Loucy (cell line): ENCODE data around the gene TUBB2B.
"Not testable (repeated sequence)": the region's sequence is repeated elsewhere in the genome, so short reads cannot be mapped to it uniquely, and the experiment has no call there.

Source experiments
- H2AFZ ChIP-seq: fragments of 200-600 bp; sonication (generic); 2 replicates; pipeline ENCODE4 v1.6.0; 2016; ENCODE audit warnings: antibody characterized with exemption, mild to moderate bottlenecking, low read length, moderate library complexity
- H3F3A ChIP-seq: fragments of 200-600 bp; 2 replicates; pipeline ENCODE4 v1.6.0; 2016; ENCODE audit warnings: antibody characterized with exemption, low read depth, mild to moderate bottlenecking
- H3K27me3 ChIP-seq: fragments of 200-600 bp; sonication (generic); 2 replicates; pipeline ENCODE4 v1.6.1; 2014; ENCODE audit warnings: low read length, mild to moderate bottlenecking; ENCODE audit not compliant: insufficient read depth, poor library complexity, severe bottlenecking
- H3K36me3 ChIP-seq: fragments of 200-600 bp; sonication (generic); 2 replicates; pipeline ENCODE4 v1.6.1; 2016; ENCODE audit warnings: low read length; ENCODE audit not compliant: insufficient read depth
- H3K4me1 ChIP-seq: fragments of 200-600 bp; sonication (generic); 2 replicates; pipeline ENCODE4 v1.5.1; 2014; ENCODE audit warnings: low read length, mild to moderate bottlenecking; ENCODE audit not compliant: insufficient read depth, poor library complexity, severe bottlenecking
- H3K4me2 ChIP-seq: fragments of 200-600 bp; sonication (generic); 2 replicates; pipeline ENCODE4 v1.6.0; 2014; ENCODE audit warnings: antibody characterized with exemption, low read length, low read depth, mild to moderate bottlenecking; ENCODE audit not compliant: poor library complexity, severe bottlenecking
- H3K4me3 ChIP-seq: fragments of 200-600 bp; sonication (generic); 2 replicates; pipeline ENCODE4 v1.5.1; 2014; ENCODE audit warnings: low read length, mild to moderate bottlenecking, mixed read lengths; ENCODE audit not compliant: poor library complexity, severe bottlenecking
- H3K79me2 ChIP-seq: fragments of 200-600 bp; sonication (generic); 2 replicates; pipeline ENCODE4 v1.6.1; 2014; ENCODE audit warnings: low read length; ENCODE audit not compliant: insufficient read depth
- H3K9ac ChIP-seq: fragments of 200-600 bp; sonication (generic); 2 replicates; pipeline ENCODE4 v1.6.0; 2014; ENCODE audit warnings: mild to moderate bottlenecking, low read depth, low read length, moderate library complexity; ENCODE audit not compliant: poor library complexity, severe bottlenecking
- H3K9me2 ChIP-seq: fragments of 200-600 bp; sonication (generic); replicated peaks from 2 replicates; pipeline ENCODE4 v1.6.1; 2016; ENCODE audit warnings: low read depth, low read length, mixed read lengths
- H3K9me3 ChIP-seq: fragments of 200-600 bp; sonication (generic); 2 replicates; pipeline ENCODE4 v1.6.1; 2014; ENCODE audit warnings: mild to moderate bottlenecking, antibody characterized with exemption, low read length, low read depth; ENCODE audit not compliant: insufficient read depth
- H4K20me1 ChIP-seq: fragments of 200-600 bp; sonication (generic); 2 replicates; pipeline ENCODE4 v1.6.0; 2014; ENCODE audit warnings: antibody characterized with exemption, low read length, mild to moderate bottlenecking; ENCODE audit not compliant: insufficient read depth, poor library complexity, severe bottlenecking
- EZH2phosphoT487 ChIP-seq: fragments of 200-600 bp; IDR thresholded peaks from 2 replicates; pipeline ENCODE4 v1.6.1; 2018; ENCODE audit warnings: antibody characterized with exemption, mild to moderate bottlenecking, moderate library complexity, borderline replicate concordance
- TF ChIP-seq, protein P1 (sequence below): fragments of 200-600 bp; sonication (generic); conservative IDR thresholded peaks from 2 replicates; pipeline ENCODE4 v1.5.1; 2014; ENCODE audit warnings: mild to moderate bottlenecking, antibody characterized with exemption, low read length

TUBB2B gene

DNA sequence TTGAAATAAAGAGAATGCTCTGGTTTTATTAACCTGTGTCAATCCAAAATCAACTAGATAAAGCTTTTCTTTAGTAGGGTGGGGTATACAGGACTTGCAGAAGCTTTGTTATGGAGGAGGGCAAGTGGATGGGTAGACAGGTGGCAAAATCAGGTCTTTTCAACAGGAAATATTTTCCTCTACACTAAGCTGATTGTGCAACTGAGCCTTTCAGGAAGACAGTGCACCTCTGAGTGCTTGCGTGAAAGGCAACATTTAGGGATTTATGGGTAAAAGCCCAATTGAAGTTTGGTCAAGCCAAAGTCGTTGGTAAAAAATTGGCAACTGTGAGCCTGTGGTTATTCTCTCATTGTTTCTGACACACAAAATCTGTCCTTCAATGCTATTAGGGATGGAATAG, 46.3 kb downstream of the TUBB2B start:
- H3K36me3 ChIP-seq = no peaks in the 10 kb centered on the region

DNA sequence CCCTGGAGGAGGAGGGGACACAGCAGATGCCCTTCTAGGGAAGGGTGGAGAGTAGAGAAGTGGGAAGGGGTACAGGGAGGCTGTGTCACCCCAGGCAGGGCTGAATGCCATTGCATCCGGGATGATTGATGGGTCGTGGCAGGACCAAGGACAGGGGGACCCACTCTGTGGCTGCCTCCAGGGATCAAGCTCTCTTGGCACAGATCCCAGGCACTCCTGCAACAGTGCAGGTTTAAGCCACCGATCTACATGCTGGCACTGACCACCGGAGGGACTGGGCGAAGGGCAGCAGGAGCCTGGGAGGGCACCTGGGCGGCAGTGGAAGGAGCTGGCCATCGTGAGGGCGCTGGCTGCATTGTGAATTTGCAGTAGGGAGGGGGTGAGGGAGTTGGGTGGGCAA, 47.5 kb downstream of the TUBB2B start:
- H3K79me2 ChIP-seq, H3K4me2 ChIP-seq, H4K20me1 ChIP-seq, H3K9me3 ChIP-seq, H3K4me3 ChIP-seq, H2AFZ ChIP-seq, H3K4me1 ChIP-seq, H3K27me3 ChIP-seq, H3K9me2 ChIP-seq, H3K36me3 ChIP-seq, H3K9ac ChIP-seq, H3F3A ChIP-seq: not testable (repeated sequence)

More for the DNA sequence above, 46.3 kb downstream of the TUBB2B start:
- H3K79me2 ChIP-seq = no peaks in the 10 kb centered on the region
- TF ChIP-seq, protein P1, sequence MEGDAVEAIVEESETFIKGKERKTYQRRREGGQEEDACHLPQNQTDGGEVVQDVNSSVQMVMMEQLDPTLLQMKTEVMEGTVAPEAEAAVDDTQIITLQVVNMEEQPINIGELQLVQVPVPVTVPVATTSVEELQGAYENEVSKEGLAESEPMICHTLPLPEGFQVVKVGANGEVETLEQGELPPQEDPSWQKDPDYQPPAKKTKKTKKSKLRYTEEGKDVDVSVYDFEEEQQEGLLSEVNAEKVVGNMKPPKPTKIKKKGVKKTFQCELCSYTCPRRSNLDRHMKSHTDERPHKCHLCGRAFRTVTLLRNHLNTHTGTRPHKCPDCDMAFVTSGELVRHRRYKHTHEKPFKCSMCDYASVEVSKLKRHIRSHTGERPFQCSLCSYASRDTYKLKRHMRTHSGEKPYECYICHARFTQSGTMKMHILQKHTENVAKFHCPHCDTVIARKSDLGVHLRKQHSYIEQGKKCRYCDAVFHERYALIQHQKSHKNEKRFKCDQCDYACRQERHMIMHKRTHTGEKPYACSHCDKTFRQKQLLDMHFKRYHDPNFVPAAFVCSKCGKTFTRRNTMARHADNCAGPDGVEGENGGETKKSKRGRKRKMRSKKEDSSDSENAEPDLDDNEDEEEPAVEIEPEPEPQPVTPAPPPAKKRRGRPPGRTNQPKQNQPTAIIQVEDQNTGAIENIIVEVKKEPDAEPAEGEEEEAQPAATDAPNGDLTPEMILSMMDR = no peak
- no peak for TF ChIP-seq EZH2phosphoT487
- H3K9me2 ChIP-seq = no peaks in the 10 kb centered on the region
- no peak overlapping the region for H3K4me3 ChIP-seq
- no peaks in the 10 kb centered on the region for H3K9me3 ChIP-seq
- H3F3A ChIP-seq = no peaks in the 10 kb centered on the region
- H4K20me1 ChIP-seq = no peaks in the 10 kb centered on the region
- H3K4me1 ChIP-seq = peaks cover 6% of the 10 kb centered on the region
- no peak overlapping the region for H3K9ac ChIP-seq
- H2AFZ ChIP-seq = no peak overlapping the region
- H3K27me3 ChIP-seq = no peaks in the 10 kb centered on the region
- no peak overlapping the region for H3K4me2 ChIP-seq

DNA sequence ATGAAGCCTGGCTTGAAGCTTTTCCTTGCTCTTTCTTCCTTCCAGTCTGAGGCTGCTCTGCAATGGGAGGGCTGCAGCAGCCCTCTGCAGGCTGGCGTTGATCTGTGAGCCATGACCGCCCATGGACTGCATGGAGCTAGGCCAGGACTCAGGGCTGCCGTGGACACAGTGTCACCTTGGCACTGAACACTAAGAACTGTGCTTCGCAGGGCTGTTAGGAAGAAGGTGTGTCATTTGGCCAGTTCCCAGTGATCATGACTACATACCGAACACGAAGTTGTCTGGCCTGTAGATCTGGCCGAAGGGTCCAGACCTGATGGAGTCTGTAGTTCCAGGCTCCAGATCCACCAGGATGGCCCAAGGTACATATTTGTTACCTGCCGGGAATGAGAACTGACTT, 48.8 kb downstream of the TUBB2B start:
- not testable (repeated sequence) for H3F3A ChIP-seq, H3K79me2 ChIP-seq, H4K20me1 ChIP-seq, H2AFZ ChIP-seq, H3K4me3 ChIP-seq, H3K4me1 ChIP-seq, H3K4me2 ChIP-seq, H3K27me3 ChIP-seq, H3K36me3 ChIP-seq, H3K9ac ChIP-seq, H3K9me3 ChIP-seq, H3K9me2 ChIP-seq

DNA sequence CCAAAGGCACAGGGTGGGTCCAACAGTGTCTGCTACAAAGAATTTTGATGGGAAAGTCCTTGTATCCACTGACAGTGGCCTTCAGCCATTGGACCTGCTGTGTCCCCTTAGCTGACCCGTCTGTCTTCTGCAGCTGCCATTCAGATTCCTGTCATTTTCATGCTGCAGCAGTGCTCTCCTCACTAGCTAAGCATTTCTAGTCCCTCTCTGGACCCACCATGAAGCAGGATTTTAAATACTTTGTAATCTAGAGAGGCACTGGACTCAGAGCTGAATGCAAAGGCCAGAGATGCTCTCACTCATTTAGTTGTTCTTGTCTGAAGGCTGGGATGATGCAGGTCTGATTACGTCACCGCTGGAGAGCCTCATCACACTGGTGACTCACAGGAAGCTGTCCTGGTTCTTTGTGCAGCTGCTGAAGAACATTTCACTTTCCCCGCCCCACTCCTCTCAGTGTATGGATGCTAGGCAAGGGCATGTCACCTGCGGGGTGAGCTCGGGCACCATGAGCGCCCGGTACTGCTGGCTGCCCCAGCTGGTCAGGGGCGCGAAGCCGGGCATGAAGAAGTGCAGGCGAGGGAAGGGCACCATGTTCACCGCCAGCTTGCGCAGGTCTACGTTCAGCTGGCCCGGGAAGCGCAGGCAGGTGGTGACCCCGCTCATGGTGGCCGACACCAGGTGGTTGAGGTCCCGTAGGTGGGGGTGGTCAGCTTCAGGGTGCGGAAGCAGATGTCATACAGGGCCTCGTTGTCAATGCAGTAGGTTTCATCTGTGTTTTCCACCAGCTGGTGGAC, 50.7 kb downstream of the TUBB2B start:
- Histone ChIP-seq H3K4me2 (no peak overlapping the region), H3F3A (no peaks in the 10 kb centered on the region), H3K79me2 (no peaks in the 10 kb centered on the region), H3K4me3 (no peak overlapping the region), H2AFZ (no peak overlapping the region), H3K9me3 (no peaks in the 10 kb centered on the region), H3K27me3 (no peaks in the 10 kb centered on the region), H3K9me2 (no peaks in the 10 kb centered on the region), H3K9ac (no peak overlapping the region), H3K36me3 (no peaks in the 10 kb centered on the region), H3K4me1 (peaks cover 6% of the 10 kb centered on the region), H4K20me1 (no peaks in the 10 kb centered on the region)
- TF ChIP-seq EZH2phosphoT487 = no peak
- TF ChIP-seq, protein P1 = no peak
